ENCODE data around the gene PGAM5. TPM values are rescaled to one million over a fixed set of nuclear protein-coding genes. Genes with fewer than 3 reads are reported as not detected.

Gene PGAM5
- polyA plus RNA-seq, 1 donor: 20.3 TPM

DNA sequence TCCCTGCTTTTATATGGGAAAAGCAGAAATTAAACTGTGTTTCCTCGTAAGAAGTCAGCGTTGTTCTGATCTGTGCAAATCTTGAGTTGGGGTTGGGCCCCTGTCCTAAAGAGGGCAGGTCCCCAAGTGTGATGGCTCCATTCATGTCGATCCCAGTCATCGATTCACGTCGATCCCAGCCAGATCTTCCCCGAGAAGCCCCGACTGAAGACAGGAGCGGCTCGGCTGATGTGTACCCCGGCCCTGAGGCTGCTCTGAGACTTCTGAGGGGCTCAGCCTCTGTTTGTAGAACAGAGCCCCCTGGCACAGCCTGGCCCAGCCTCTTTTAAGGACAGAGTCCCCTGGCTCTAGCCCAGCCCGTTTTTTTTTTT is 9.3 kb downstream of the PGAM5 start:
- DNase-seq: no peak

DNA sequence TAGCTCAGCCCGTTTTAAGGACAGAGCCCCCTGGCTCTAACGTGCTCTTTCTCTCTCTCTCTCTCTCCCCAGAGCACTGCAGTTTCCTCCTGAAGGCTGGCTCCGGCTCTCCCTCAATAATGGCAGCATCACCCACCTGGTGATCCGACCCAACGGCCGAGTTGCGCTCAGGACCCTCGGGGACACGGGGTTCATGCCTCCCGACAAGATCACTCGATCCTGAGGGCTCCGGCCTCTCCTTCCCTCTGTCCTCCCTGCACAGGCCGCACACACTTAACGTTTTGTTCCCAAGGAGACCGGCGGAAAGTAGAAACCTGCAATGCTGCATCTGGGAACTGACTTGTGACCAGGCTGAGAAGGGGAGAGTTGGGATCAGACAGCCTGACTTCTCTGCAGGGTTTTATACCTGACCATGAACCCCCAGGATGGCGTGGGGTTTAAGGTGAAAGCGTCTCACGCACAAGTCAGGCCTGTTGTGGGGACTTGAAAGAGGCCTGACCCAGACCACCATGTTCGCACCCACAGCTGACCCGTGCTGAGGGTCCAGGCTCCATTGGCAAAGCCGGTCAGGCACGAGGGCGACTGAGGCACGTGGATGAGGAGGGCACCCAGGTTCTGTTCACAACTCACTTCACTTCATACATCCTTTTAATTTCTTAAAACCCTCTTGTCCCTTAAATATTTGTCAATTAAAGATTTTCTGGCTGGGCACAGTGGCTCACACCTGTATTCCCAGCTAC is 10.1 kb downstream of the PGAM5 start:
- DNase-seq: no peak

DNA sequence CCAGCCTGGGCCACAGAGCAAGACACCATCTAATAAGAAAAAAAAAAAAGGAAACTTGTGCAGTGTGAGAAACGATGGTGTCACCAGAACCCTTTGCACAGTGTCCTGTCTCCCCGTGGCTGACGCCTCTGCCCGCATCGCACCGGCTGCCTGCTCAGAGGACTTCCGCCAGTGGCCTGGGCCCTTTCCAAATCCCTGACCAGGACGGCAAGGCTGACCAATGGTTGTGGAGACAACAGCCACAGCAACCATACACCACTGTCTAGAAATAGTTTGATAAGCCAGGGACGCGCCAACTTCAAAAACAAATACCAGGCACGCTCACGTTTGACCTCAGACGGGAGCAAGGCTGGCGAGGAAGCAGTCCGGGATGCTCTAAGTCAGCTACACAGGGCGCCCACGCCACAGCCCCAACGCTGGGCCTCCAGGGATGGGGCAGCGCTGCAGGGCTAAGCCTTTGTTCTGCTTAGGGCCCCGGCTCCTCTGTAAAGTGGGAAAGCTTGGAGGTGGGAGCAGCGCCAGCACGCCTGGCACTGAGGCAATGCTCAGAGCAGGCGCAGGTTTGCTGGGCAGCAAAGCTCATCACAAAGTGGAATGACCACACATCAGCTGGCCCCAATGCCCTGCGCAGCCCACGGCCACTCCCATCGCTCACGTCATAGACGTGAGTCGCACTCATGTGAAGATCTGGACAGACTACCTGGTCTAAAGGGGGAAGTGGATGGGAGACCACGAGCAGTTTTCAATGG is 12.5 kb downstream of the PGAM5 start:
- no peak for DNase-seq

DNA sequence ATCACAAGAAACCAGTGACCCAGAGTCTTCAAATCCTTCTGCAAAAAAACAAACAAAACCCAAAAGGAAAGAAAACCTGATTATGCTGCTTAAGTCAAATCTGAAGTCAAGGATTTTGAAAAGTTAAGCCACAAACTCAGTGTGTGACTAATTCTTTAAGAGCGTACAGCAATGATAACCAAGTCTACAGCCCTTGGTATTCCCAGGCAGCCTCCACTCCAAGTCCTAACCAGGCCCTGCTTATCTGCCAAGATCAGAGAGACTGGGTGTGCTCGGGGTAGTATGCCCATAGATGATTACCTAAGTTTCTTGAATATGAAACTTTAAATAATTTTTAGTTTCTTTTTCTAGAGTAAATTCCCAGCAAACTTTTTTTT is 13.1 kb downstream of the PGAM5 start:
- no peak for DNase-seq

DNA sequence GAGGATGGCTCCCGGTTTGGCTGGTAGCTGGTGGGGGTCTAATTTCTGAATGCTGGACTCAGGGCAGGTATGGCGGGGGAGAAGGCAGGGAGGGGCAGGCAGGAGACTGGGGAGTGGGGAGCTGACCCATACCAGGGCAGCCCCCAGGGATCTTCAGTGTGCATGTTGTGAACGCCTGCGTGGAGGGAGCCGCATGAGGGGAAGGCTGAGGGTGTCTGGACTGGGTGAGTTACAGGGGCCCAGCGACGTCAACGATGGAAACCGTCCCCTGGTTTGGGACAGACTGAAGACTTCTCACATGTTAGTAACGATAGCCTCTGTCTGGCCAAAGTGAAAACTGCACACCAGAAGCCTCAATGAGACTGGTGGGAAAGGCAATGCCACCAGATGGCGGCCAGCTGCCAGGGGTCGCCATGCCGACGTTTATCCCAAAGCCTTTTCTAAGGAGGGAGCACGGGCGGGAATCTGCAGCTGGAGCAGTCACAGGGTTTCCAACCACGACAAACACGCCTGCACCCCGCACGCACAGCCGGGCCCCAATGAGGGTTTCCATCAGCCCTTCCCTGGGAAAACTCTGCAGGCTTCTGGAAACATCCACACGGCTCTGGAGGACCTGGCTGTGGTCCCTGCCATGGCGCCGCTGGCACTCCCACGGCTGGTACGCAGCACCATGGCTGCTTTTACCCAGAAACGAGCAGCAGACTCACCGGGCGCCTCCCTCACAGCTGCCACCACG is 14.0 kb downstream of the PGAM5 start:
- no peak for DNase-seq

DNA sequence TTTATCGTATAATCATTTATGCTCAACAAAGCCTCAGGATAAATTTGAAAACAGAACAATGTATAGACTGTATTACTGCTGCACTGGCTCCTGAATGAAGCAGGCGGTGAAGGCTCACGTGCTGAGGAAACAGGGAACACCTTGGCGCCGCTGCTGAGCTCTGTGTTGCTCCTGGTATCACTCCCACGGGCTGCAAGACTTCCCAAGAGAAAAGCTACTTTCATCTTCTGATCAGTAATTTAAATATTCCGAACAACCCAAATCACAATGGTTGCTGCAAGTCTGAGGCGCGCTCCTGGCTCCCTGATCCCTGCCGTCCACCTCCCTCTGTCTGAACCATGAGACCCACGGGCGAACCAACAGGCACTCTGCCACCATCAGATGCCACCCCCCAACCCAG is 15.7 kb downstream of the PGAM5 start:
- no peak for DNase-seq

DNA sequence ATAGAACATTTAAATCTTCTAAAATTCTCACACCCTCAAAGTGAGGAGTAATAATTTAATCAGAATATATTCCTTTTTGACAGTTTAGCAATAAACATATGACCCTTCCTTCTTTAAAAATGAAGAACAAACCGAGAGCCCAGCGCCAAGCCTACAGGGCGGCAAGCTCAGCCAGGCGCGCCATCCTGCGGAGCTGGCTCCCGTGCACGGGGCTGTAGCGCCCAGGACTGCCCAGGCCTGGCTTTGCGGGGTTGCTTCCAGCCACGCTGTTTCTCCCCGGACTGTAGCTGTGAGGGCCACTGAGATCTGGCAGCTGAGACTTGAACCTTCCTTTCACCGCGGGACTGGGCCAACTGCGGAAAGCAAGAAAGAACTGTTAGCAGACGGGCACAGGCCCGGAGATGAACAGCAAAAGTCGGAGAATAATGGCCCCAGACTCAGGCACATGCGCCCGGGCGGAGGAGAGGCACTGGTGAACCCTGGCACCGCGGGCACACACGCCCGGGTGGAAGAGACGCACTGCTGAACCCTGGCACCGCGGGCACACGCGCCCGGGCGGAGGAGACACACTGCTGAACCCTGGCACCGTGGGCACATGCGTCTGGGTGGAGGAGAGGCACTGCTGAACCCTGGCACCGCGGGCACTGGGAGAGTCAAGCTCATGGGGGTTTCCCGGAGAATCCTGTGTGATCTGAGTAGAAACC is 16.6 kb downstream of the PGAM5 start:
- no peak for DNase-seq

DNA sequence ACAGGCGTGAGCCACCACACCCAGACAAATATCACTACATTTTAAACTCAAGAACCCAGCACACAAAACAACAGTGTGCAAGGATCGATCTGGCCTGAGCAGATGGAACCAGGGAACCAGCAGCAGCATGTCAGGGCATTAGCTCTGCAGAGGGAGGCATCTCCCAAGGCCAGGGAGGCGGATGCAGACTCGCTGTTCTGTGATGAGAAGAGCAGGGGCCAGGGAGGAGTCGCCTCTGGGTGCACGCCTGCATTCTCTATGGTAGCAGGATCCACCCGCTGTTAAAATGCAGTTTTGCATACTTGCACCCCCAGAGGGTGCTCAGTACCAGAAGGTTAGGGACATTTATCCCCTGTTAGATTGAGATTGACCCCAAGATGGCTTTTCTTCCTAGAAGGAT is 17.9 kb downstream of the PGAM5 start:
- DNase-seq: no peak

DNA sequence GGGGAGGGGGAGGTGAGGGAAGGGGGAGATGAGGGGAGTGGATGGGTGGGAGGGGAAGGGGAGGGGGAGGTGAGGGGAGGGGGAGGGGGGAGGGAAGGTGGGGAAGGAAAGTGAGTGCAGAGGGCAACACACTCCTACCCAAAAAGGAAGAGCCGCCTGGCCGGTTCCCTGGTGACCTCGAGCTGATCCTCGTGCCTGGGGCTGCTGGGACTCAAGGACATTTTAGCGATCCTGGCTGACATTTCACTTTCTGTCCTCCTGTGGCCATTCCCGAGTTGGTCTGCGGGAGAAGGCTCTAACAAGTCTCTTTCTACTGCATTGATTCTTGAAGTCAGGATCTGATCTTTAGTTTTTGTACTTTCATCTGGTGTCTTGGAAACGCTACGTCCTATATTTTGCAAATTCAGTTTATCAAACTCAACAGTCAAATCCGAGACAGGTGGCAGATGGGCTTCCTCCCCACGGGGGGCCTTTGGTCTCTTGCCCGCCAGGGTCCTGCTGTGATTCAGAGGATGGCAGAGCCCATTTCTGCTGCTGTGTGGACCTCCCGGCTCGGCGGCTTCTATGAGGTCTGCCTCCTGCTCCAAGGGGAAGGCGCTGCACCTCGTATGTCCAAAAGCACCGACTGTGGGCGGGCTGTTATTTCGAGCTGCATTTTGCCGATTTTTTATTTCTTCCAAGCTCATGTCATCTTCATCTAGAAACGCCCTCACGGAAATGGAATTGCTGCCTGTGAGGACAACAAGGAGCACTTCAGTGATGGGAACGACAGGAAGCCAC is 19.1 kb downstream of the PGAM5 start:
- no peak for DNase-seq

DNA sequence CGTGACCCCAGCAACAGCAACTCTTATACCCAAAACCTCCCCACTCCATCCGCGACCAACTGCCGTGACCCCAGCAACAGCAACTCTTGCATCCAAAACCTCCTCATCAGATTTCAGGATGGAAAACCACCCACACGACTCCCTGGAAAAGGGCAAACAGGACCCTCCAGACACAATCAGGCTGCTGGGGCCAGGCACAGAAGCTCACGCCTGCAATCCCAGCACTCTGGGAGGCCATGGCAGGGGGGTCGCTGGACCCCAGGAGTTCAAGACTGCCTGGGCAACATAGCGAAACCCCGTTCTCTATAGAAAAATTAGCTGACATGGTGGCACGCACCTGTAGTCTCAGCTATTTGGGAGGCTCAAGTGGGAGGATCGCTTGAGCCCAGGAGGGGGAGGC is 19.7 kb downstream of the PGAM5 start:
- no peak for DNase-seq

DNA sequence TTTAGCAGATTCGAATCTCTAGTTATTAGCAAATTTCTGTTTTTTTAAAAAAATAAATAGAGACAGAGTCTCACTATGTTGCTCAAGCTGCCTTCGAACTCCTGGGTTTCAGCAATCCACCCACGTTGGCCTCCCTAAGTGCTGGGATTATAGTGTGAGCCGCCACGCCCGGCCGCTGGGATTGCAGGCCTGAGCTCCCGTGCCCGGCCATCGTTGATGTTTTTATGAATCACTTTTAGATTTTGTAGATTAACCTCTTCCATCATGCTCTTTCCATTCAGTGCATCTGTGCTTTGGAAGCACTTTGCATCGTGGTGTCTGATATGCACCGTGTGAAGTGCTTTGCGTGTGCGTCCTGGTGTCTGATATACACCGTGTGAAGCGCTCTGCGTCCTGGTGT is 20.9 kb downstream of the PGAM5 start:
- DNase-seq: no peak

DNA sequence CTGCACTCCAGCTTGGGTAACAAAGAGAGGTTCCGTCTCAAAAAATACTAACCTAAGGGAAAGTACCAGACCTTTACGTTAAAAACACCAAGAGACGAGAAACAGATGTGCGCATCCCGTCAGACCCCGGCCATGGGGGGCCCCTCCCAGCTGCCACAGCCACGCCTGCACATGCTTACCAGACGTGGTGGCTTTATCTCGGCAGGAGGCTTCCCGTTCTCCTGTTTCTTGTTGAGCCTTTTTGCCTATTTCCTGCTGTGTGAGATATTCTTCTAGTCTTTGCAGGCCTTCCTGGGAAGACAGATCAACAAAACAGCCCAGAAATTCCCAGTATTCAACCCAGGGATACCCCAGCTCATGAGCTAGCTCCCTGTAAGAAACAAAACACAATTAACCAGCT is 23.6 kb downstream of the PGAM5 start:
- DNase-seq: no peak

DNA sequence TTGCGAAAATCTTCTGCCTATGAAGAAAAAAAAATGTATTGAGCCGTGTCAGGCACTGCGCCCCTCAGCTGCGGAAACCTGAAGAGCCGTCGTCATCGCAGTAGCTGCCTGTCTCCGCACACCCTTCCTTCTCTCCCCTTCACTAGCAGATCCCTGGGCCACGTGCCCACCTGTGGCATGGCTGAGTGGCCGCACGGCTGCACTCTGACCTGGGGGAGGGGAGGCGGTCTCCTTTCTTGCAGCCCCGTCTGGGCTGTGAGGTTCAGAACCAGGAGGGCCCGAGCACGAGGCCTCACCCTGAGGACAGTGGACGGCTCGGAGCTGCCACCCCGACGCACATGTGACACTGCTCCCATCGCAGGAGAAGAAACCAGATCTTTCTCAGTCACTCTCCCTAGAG is 24.9 kb downstream of the PGAM5 start:
- DNase-seq: no peak

DNA sequence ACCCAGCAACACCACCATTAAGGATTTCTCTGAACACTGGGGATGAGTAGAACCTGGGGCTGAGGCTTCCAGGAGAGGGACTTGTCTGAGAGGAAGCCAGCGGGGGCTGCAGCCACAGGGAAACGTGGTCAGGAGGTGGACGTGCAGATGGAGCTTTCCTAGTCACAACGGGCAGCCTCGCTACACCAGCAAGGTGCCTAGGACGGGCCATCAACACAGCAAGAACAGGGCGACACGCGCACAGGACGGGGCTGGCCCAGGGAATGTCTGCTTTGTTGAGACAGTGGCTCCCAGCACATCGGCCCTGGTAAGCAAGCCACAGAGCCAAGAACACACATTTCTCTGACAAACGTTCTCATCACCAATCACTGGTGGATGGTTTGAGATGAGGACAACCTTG is 25.7 kb downstream of the PGAM5 start:
- no peak for DNase-seq

DNA sequence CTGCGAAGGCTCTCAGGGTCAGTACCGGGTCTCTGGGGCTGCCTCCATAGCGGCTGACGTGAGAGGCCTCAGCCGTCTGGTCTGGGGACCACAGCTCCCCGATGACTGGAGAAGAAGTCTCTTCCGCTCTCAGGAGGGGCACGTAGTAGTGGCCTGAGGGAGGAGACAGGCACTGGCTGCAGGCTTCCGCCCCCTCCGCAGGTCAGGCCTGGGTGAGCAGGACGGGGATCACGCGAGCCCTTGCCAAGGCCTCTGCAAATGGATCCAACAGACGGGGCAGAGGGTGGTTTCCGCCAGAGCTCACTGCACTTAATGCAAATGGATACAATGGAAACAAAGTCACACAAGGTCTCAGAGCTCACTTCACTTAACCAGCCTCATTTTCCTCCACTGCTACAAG is 26.3 kb downstream of the PGAM5 start:
- no peak for DNase-seq

DNA sequence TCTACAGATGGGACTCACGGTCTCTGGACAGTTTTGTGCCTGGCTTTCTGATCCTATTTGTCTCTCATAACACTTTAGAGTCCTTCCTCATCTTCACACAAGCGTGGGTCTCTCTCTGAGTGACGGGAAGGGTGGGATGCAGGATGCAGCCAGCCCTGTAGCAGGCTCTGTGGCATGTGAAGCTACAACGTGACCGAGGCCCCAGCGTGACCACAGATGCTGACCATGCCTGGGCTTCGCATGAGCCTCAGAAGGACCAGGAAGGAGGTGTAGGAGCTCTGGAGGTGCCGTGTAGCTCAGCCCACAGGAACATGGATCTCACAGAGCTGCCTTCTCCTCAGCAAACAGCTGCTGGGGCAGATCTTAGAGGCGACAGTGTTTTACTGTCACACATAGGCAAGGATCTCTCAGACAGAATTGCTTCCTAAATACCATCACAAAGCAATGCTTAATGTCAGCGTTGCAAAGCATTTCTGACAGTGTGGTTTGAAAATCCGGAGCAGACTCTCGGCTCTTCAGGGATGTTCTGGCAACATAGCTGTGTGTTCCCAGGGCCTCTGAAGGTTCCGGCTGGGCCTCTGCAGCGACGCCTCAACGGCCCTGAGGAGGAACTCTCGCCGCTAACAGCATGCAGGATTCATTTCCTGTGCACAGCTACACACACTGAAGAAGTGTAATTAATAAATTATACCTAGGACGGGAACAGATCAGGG is 29.1 kb downstream of the PGAM5 start:
- no peak for DNase-seq

DNA sequence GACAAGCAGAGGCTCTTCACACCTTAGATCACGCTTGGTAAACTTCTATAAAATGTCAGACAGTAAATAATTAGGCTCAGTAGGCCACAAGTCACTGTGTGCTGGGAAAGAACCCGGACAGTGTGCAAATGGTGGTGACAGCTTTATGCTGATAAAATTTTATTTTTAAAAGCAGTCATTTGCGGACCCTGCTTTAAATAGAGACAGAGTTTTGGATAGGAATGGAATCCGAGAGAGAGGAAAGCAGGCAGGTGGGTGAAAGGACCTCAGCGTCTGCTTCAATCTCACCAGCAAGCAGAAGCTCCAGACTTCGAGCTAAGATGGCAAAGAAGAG is 29.6 kb downstream of the PGAM5 start:
- no peak for DNase-seq

DNA sequence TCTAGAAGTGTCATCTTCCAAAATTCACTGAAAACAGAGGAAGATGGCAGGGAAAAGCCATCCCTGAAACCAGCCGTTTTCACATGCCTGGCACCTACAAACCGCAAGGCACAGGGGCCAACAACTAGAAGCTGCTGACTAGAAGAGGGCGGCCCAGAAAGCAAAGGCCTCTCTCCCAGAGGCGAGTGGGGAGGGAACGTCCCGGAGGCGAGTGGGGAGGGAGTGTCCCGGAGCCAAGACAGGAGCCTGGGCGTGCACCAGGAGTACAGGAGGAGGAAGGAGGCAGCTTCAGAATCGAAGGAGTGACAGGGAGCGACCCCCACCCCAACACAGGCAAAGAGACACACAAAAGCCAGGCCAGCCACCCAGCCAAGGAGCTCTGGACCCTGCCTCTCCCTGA is 30.0 kb downstream of the PGAM5 start:
- no peak for DNase-seq

DNA sequence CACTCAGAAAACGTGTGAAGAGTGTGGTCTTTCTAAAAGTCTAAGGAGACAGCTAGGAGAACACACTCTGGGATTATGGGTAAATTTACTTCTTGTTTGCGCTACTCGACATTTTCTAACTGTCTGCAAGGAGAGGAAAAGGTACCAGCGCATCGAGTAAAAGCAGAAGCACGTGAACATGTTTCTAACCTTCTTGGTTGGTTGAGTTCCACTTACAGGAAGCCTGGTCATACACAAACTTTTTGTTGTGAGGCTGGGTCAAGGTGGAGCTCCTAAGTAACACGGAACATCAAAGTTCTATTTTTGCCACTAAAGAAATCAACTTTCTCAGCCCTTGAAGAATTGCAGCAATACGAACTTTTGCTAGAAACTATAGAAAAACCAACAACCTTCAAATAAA is 31.0 kb downstream of the PGAM5 start:
- no peak for DNase-seq

DNA sequence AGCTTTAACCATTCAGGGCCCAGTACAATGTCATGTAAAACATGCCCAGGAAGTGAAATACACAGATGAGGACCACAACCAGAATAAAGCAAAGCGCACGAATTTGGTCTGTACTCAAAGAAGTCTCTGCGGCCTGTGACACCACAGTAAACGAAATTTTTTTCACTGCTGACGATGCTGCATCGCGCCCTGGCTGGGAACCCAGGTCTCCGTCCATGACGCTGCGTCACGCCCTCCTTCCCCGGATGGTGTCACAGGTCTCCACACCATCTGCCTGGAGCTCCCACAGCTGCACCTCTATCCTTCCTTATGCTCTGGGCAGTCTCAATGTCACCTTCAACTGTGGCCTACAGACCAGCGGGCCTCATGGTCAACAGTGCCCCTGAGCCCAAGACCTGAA is 33.2 kb downstream of the PGAM5 start:
- no peak for DNase-seq

DNA sequence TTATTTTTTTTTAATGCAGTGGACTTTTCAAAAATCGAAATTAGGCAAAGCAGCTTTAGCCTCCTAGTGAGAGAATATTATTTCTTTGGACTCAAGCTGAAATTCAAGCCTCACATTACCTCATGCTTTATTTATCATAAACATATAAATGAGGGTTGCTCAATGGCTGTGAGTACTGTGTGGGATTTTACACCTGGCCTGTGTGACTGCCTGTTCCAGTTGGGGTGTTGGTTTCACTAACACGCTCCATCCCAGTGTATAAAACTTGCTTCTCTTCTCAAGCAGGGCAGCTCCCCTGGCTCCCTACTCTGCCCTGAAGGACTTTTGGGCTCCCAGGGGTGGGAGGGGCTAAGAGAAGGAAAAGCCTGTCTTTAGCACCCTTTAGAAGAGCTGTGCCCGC is 36.0 kb downstream of the PGAM5 start:
- no peak for DNase-seq

Data from left kidney (tissue), 2 donors.